HepG2 (cell line): ENCODE results near the gene CIAO2A. TPM values are rescaled to one million over a fixed set of nuclear protein-coding genes. Genes with fewer than 3 reads are reported as not detected.

Experiments
- ATF7 ChIP-seq, 2 experiments: fragments of 450-650 bp in 1 of 2; sonication (generic) in 1 of 2; formaldehyde crosslinking in 1 of 2; IDR thresholded peaks; 2 replicates each; pipeline versions ENCODE4 v1.4.0 to v1.6.1; 2016 to 2020; ENCODE audit warnings: antibody characterized with exemption in 1 of 2, mild to moderate bottlenecking in 1 of 2, missing genetic modification reagents in 1 of 2
- CREBL2 ChIP-seq: sonication (generic); formaldehyde crosslinking; IDR thresholded peaks from 2 replicates; pipeline ENCODE4 v1.8.1; 2023; ENCODE audit warnings: missing genetic modification reagents, mild to moderate bottlenecking, borderline replicate concordance
- DNMT3B ChIP-seq: conservative IDR thresholded peaks from 2 replicates; pipeline ENCODE4 v1.6.1; 2016; ENCODE audit warnings: missing biosample characterization, control low read depth
- FOXJ3 ChIP-seq: sonication (generic); formaldehyde crosslinking; IDR thresholded peaks from 2 replicates; pipeline ENCODE4 v1.4.0; 2020; ENCODE audit warnings: missing genetic modification reagents, mild to moderate bottlenecking, borderline replicate concordance
- GATA4 ChIP-seq: sonication (generic); IDR thresholded peaks from 2 replicates; pipeline ENCODE4 v1.6.1; 2016; ENCODE audit warnings: antibody characterized with exemption, low read depth, borderline replicate concordance
- HOXD1 ChIP-seq: sonication (generic); formaldehyde crosslinking; IDR thresholded peaks from 2 replicates; pipeline ENCODE4 v1.5.0; 2020; ENCODE audit warnings: missing genetic modification reagents
- IRF2 ChIP-seq: IDR thresholded peaks from 2 replicates; pipeline ENCODE4 v1.6.1; 2018; ENCODE audit warnings: missing genetic modification reagents, missing compliant biosample characterization
- ISX ChIP-seq: sonication (generic); formaldehyde crosslinking; conservative IDR thresholded peaks from 2 replicates; pipeline ENCODE4 v1.5.0; 2020; ENCODE audit warnings: missing genetic modification reagents
- KLF11 ChIP-seq: IDR thresholded peaks from 2 replicates; pipeline ENCODE4 v1.6.1; 2016; ENCODE audit warnings: missing compliant biosample characterization
- LBX2 ChIP-seq: sonication (generic); formaldehyde crosslinking; IDR thresholded peaks from 2 replicates; pipeline ENCODE4 v1.5.0; 2020; ENCODE audit warnings: missing genetic modification reagents, mild to moderate bottlenecking, borderline replicate concordance
- LCORL ChIP-seq, 2 experiments: fragments of 450-650 bp in 1 of 2; sonication (generic) in 1 of 2; formaldehyde crosslinking in 1 of 2; IDR thresholded peaks; 2 replicates each; pipeline versions ENCODE4 v1.5.0 to v1.6.1; 2017 to 2020; ENCODE audit warnings: antibody characterized with exemption in 1 of 2, missing genetic modification reagents in 1 of 2
- MXD4 ChIP-seq: IDR thresholded peaks from 2 replicates; pipeline ENCODE4 v1.6.1; 2016; ENCODE audit warnings: mild to moderate bottlenecking, missing biosample characterization, missing genetic modification reagents
- NFKB2 ChIP-seq: sonication (generic); formaldehyde crosslinking; IDR thresholded peaks from 2 replicates; pipeline ENCODE4 v1.4.0; 2020; ENCODE audit warnings: missing genetic modification reagents, borderline replicate concordance
- TCF12 ChIP-seq, 2 experiments: fragments of 450-650 bp in 1 of 2; sonication (generic) in 1 of 2; formaldehyde crosslinking in 1 of 2; IDR thresholded peaks; 2 replicates each; pipeline versions ENCODE4 v1.6.1 to v1.8.0; 2017 to 2022; ENCODE audit warnings: antibody characterized with exemption in 1 of 2, mild to moderate bottlenecking in 1 of 2, missing genetic modification reagents in 1 of 2, moderate library complexity in 1 of 2
- TRIM24 ChIP-seq: sonication (generic); formaldehyde crosslinking; IDR thresholded peaks from 2 replicates; pipeline ENCODE4 v1.8.0; 2022; ENCODE audit warnings: mild to moderate bottlenecking, missing genetic modification reagents
- ZNF136 ChIP-seq: sonication (generic); formaldehyde crosslinking; IDR thresholded peaks from 2 replicates; pipeline ENCODE4 v1.8.1; 2022; ENCODE audit warnings: low read depth, mild to moderate bottlenecking, moderate library complexity, missing genetic modification reagents
- ZNF160 ChIP-seq: sonication (generic); formaldehyde crosslinking; IDR thresholded peaks from 2 replicates; pipeline ENCODE4 v1.8.0; 2022; ENCODE audit warnings: mild to moderate bottlenecking, inconsistent platforms, missing genetic modification reagents
- ZNF333 ChIP-seq: sonication (generic); formaldehyde crosslinking; IDR thresholded peaks from 2 replicates; pipeline ENCODE4 v1.4.0; 2020; ENCODE audit warnings: mild to moderate bottlenecking, missing genetic modification reagents, borderline replicate concordance
- ZNF367 ChIP-seq: sonication (generic); formaldehyde crosslinking; IDR thresholded peaks from 2 replicates; pipeline ENCODE4 v1.4.0; 2020; ENCODE audit warnings: missing genetic modification reagents, borderline replicate concordance
- ZNF382 ChIP-seq: sonication (generic); formaldehyde crosslinking; IDR thresholded peaks from 2 replicates; pipeline ENCODE4 v1.5.0; 2020; ENCODE audit warnings: missing genetic modification reagents, mild to moderate bottlenecking, borderline replicate concordance
- ZNF460 ChIP-seq: sonication (generic); formaldehyde crosslinking; IDR thresholded peaks from 2 replicates; pipeline ENCODE4 v1.5.1; 2020; ENCODE audit warnings: missing genetic modification reagents, mild to moderate bottlenecking, borderline replicate concordance
- ZNF556 ChIP-seq: sonication (generic); formaldehyde crosslinking; IDR thresholded peaks from 2 replicates; pipeline ENCODE4 v1.4.0; 2020; ENCODE audit warnings: mild to moderate bottlenecking, missing genetic modification reagents, borderline replicate concordance
- ZNF563 ChIP-seq: sonication (generic); formaldehyde crosslinking; IDR thresholded peaks from 2 replicates; pipeline ENCODE4 v1.8.0; 2022; ENCODE audit warnings: mild to moderate bottlenecking, moderate library complexity, missing genetic modification reagents
- ZNF710 ChIP-seq: sonication (generic); formaldehyde crosslinking; IDR thresholded peaks from 2 replicates; pipeline ENCODE4 v1.5.0; 2020; ENCODE audit warnings: mild to moderate bottlenecking, missing genetic modification reagents, borderline replicate concordance
- ZNF747 ChIP-seq: sonication (generic); formaldehyde crosslinking; IDR thresholded peaks from 2 replicates; pipeline ENCODE4 v1.8.1; 2023; ENCODE audit warnings: missing genetic modification reagents, mild to moderate bottlenecking, borderline replicate concordance
- ZSCAN20 ChIP-seq: sonication (generic); formaldehyde crosslinking; IDR thresholded peaks from 2 replicates; pipeline ENCODE4 v1.4.0; 2020; ENCODE audit warnings: missing genetic modification reagents, mild to moderate bottlenecking, borderline replicate concordance
- polyA plus RNA-seq, 8 experiments: library from polyadenylated mRNA; depleted of rRNA in 3 of 8; stranded (reverse) in 7 of 8; unstranded in 1 of 8; fragments of >200 nt; fragmentation: Illumina TruSeq in 4 of 8; extraction: Trizol in 4 of 8; gene quantifications; 2 replicates each; pipeline versions ENCODE4 v1.2.1 to v1.2.3, GENCODE V29; 2011 to 2016; ENCODE audit warnings: low read depth in 4 of 8, missing spikeins in 1 of 8, mixed read lengths in 1 of 8; ENCODE audit not compliant: insufficient read depth in 1 of 8
- total RNA-seq, 5 experiments: library from RNA; depleted of rRNA; stranded (reverse); fragments of >200 nt; fragmentation: Illumina TruSeq; extraction: Trizol; gene quantifications; 2 replicates each; pipeline ENCODE4 v1.2.3, GENCODE V29; 2016; ENCODE audit warnings: low read depth in 1 of 5

The CIAO2A gene
- total and polyA plus RNA-seq, 2 of the 13 experiments (the other 11 are each of a cell fraction or from before 2014, with no cell fraction given) = 83.0 to 100 TPM

GRCh38 chr15:64095795-64096667 lies 2.4 kb upstream of the CIAO2A start, which contains the start of gene SNX1 (continued):
- TF ChIP-seq ZNF563 (CRISPR knock-in tag) (peak; percentile 79; the same call in 1 of the 2 replicates), ZNF710 (CRISPR knock-in tag) (peak; percentile 70; the same call in 1 of the 2 replicates), GATA4 (peak; percentile 44; the same call in 1 of the 2 replicates), TRIM24 (CRISPR knock-in tag) (no peak), ZNF382 (CRISPR knock-in tag) (no peak), ZNF460 (CRISPR knock-in tag) (no peak; the same call in 1 of the 2 replicates), LBX2 (CRISPR knock-in tag) (peak; percentile 58; the same call in 1 of the 2 replicates), CREBL2 (no peak), DNMT3B (CRISPR knock-in tag) (peak; percentile 66; the same call in 1 of the 2 replicates), NFKB2 (peak; percentile 71; the same call in 1 of the 2 replicates), ATF7 (IDR thresholded peaks at IDR 0.05) (no peak), ATF7 (CRISPR knock-in tag; IDR thresholded peaks at IDR 0.05) (no peak), IRF2 (peak; percentile 74; the same call in 1 of the 2 replicates), LCORL (IDR thresholded peaks at IDR 0.05) (no peak), LCORL (CRISPR knock-in tag; IDR thresholded peaks at IDR 0.05) (no peak; the same call in 1 of the 2 replicates), ZNF747 (0 out of 2 replicates have a peak, but pooled peaks have one; percentile 52), MXD4 (CRISPR knock-in tag) (0 out of 2 replicates have a peak, but pooled peaks have one; percentile 50), HOXD1 (CRISPR knock-in tag) (0 out of 2 replicates have a peak, but pooled peaks have one; percentile 18), FOXJ3 (CRISPR knock-in tag) (no peak), ZNF160 (CRISPR knock-in tag) (0 out of 2 replicates have a peak, but pooled peaks have one; percentile 51), ZNF556 (CRISPR knock-in tag) (peak; percentile 74; the same call in 1 of the 2 replicates), ZNF136 (CRISPR knock-in tag) (0 out of 2 replicates have a peak, but pooled peaks have one; percentile 34), TCF12 (IDR thresholded peaks at IDR 0.05) (no peak), TCF12 (CRISPR knock-in tag; IDR thresholded peaks at IDR 0.05) (0 out of 2 replicates have a peak, but pooled peaks have one; percentile 68), ZNF333 (peak; percentile 89), ZNF367 (no peak), ZSCAN20 (no peak), ISX (0 out of 2 replicates have a peak, but pooled peaks have one; percentile 35), KLF11 (CRISPR knock-in tag) (peak; percentile 83; the same call in 1 of the 2 replicates)
